Epithelial cell of proximal tubule (primary cell): ENCODE results near the gene DTNB. TPM values are rescaled to one million over a fixed set of nuclear protein-coding genes. Genes with fewer than 3 reads are reported as not detected.

Experiments
- DNase-seq: peaks from one replicate; pipeline ENCODE4 v3.0.0-alpha.2; 2011; ENCODE audit warnings: low read depth
- H3K4me3 ChIP-seq: 2 replicates; pipeline ENCODE4 v1.5.1; 2011; ENCODE audit warnings: low read depth, mild to moderate bottlenecking, low read length
- CTCF ChIP-seq: conservative IDR thresholded peaks from 2 replicates; pipeline ENCODE4 v1.5.1; 2012; ENCODE audit warnings: low read depth, mild to moderate bottlenecking, low read length
- total RNA-seq: library from RNA; depleted of rRNA; stranded (reverse); fragments of >200 nt; gene quantifications from 2 replicates; pipeline ENCODE4 v1.2.3, GENCODE V29; 2015

Gene DTNB
- total RNA-seq, 1 donor from 2014 or later: 4.8 TPM

- no peak overlapping the region for H3K4me3 ChIP-seq
- TF ChIP-seq CTCF: no peak
- DNase-seq: no peak
These were observed 78.4 kb downstream of the DTNB start for GRCh38 chr2:25594991-25595390.

- DNase-seq: no peak
- no peak overlapping the region for H3K4me3 ChIP-seq
- no peak for TF ChIP-seq CTCF
These were observed 80.5 kb downstream of the DTNB start for GRCh38 chr2:25592766-25593292.

- no peak for DNase-seq
- no peak overlapping the region for H3K4me3 ChIP-seq
- no peak for TF ChIP-seq CTCF
These were observed 82.4 kb downstream of the DTNB start for GRCh38 chr2:25590921-25591505.

- TF ChIP-seq CTCF: no peak
- DNase-seq: no peak
- H3K4me3 ChIP-seq: no peak overlapping the region
These were observed 83.6 kb downstream of the DTNB start for GRCh38 chr2:25589676-25590205.

GRCh38 chr2:25588576-25588975, 84.8 kb downstream of the DTNB start:
- DNase-seq: no peak
- TF ChIP-seq CTCF: no peak
- H3K4me3 ChIP-seq: no peak overlapping the region

- no peak for TF ChIP-seq CTCF
- H3K4me3 ChIP-seq: no peak overlapping the region
- DNase-seq: no peak
These were observed 86.0 kb downstream of the DTNB start for GRCh38 chr2:25587361-25587760.

- DNase-seq: no peak
- no peak for TF ChIP-seq CTCF
These were observed 86.6 kb downstream of the DTNB start for GRCh38 chr2:25586726-25587144.

More at GRCh38 chr2:25586726-25587144, 86.6 kb downstream of the DTNB start:
- no peak overlapping the region for H3K4me3 ChIP-seq
